D721Med (cell line): Measurements from ENCODE around the gene IL4R.

Source experiments
- DNase-seq: peaks from one replicate; pipeline ENCODE4 v3.0.0; 2011; ENCODE audit warnings: low spot score; ENCODE audit not compliant: insufficient read length
- FAIRE-seq: peaks from 2 replicates; lab custom pipeline; 2011; peaks lifted over from hg19 to GRCh38; lab: Jason Lieb, UNC
- CTCF ChIP-seq: IDR thresholded peaks from 2 replicates; pipeline ENCODE4 v1.5.1; 2012; ENCODE audit warnings: mild to moderate bottlenecking, control low read depth; ENCODE audit not compliant: insufficient read depth; ENCODE audit errors: missing control alignments

The IL4R gene

DNA sequence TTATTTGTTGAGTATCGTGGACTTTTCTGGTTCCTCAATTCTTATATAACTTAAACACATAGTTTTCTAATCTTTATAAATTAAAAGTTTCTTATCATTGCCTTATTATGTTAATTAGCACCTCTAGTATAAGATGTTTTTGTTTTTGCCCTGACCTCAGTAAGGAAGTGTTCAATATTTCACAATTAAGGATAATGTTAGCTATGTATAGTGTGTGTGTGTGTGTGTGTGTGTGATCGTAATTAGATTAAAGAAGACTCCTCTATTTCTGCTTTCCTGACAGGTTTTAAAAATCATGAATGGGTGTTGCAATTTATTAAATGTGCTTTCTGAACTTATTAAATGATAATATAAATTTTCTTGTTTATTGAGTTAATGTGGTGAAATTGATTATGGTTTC, 100.2 kb downstream of the IL4R start:
- TF ChIP-seq CTCF = no peak
- DNase-seq = no peak

More for the DNA sequence above, 100.2 kb downstream of the IL4R start:
- FAIRE-seq = no peak
